MCF 10A (cell line): ENCODE results near the gene SYT14. TPM values are rescaled to one million over a fixed set of nuclear protein-coding genes. Genes with fewer than 3 reads are reported as not detected.
"Not testable (repeated sequence)": the region's sequence is repeated elsewhere in the genome, so short reads cannot be mapped to it uniquely, and the experiment has no call there.

Experiments used
- BruUV-seq: library from RNA; stranded (reverse); fragments of 400-500 nt; replicated peaks from 2 replicates; lab custom pipeline; 2021; lab: Mats Ljungman, UMichigan
- CTCF ChIA-PET: fragments of 300-600 bp; sonication (Branson Sonifier 250); formaldehyde crosslinking; extraction: SDS; loops from one replicate; lab custom pipeline; 2021; ENCODE audit warnings: antibody characterized with exemption, inconsistent platforms; lab: Yijun Ruan, JAX
- POLR2A ChIA-PET: fragments of 300-600, 350-650 bp; sonication (Branson Sonifier 250); formaldehyde crosslinking; extraction: SDS; loops from one replicate; lab custom pipeline; 2020; ENCODE audit warnings: antibody characterized with exemption, inconsistent platforms; lab: Yijun Ruan, JAX
- DNase-seq: peaks from one replicate; pipeline ENCODE4 v3.0.0-alpha.2; 2018; ENCODE audit not compliant: unreplicated experiment
- H3K27ac Mint-ChIP-seq: one replicate; pipeline ENCODE4 v1.8.0; 2022; ENCODE audit warnings: mild to moderate bottlenecking, low read depth, mixed read lengths; ENCODE audit not compliant: unreplicated experiment
- H3K27me3 Mint-ChIP-seq: one replicate; pipeline ENCODE4 v1.8.0; 2022; ENCODE audit warnings: mixed read lengths; ENCODE audit not compliant: insufficient read depth, unreplicated experiment
- H3K36me3 Mint-ChIP-seq: one replicate; pipeline ENCODE4 v1.8.0; 2022; ENCODE audit warnings: mild to moderate bottlenecking, moderate library complexity, mixed read lengths; ENCODE audit not compliant: insufficient read depth, unreplicated experiment
- H3K4me1 Mint-ChIP-seq: one replicate; pipeline ENCODE4 v1.8.0; 2022; ENCODE audit warnings: mixed read lengths; ENCODE audit not compliant: insufficient read depth, unreplicated experiment
- H3K4me3 Mint-ChIP-seq: one replicate; pipeline ENCODE4 v1.8.0; 2022; ENCODE audit warnings: mild to moderate bottlenecking, moderate library complexity, mixed read lengths; ENCODE audit not compliant: unreplicated experiment
- H3K9me3 Mint-ChIP-seq: one replicate; pipeline ENCODE4 v1.8.0; 2022; ENCODE audit warnings: mixed read lengths; ENCODE audit not compliant: unreplicated experiment
- intact Hi-C: fragments of 100-400 bp; cut with micrococcal nuclease; formaldehyde crosslinking; loops from 2 replicates; pipeline ENCODE4 v1.14.1; 2022
- total RNA-seq: library from RNA; stranded (reverse); gene quantifications from 2 replicates; pipeline ENCODE4 v1.2.3, GENCODE V29; 2022
- TF ChIP-seq, protein P1 (sequence below): fragments of 200-600 bp; IDR thresholded peaks from one replicate; pipeline ENCODE4 v1.8.0; 2022; ENCODE audit warnings: antibody characterized with exemption, mild to moderate bottlenecking; ENCODE audit not compliant: unreplicated experiment

SYT14 gene
- total RNA-seq, 1 experiment from 2014 or later: 0.79 TPM

GRCh38 chr1:210189426-210189825, 251.4 kb downstream of the SYT14 start:
- no peak overlapping the region for H3K4me3 Mint-ChIP-seq
- H3K9me3 Mint-ChIP-seq: no peaks in the 10 kb centered on the region
- POLR2A ChIA-PET: interaction anchor here (0.6 kb wide), 1 partner anchor 863 kb away, joined by 3 read pairs; no protein-coding TSS in a partner anchor
- no peaks in the 10 kb centered on the region for H3K4me1 Mint-ChIP-seq
- H3K36me3 Mint-ChIP-seq: no peaks in the 10 kb centered on the region
- CTCF ChIA-PET: interaction anchor here (0.6 to 1.1 kb wide), 4 partner anchors 8 to 120 kb away, joined by 3 read pairs; no protein-coding TSS in a partner anchor
- TF ChIP-seq, protein P1, sequence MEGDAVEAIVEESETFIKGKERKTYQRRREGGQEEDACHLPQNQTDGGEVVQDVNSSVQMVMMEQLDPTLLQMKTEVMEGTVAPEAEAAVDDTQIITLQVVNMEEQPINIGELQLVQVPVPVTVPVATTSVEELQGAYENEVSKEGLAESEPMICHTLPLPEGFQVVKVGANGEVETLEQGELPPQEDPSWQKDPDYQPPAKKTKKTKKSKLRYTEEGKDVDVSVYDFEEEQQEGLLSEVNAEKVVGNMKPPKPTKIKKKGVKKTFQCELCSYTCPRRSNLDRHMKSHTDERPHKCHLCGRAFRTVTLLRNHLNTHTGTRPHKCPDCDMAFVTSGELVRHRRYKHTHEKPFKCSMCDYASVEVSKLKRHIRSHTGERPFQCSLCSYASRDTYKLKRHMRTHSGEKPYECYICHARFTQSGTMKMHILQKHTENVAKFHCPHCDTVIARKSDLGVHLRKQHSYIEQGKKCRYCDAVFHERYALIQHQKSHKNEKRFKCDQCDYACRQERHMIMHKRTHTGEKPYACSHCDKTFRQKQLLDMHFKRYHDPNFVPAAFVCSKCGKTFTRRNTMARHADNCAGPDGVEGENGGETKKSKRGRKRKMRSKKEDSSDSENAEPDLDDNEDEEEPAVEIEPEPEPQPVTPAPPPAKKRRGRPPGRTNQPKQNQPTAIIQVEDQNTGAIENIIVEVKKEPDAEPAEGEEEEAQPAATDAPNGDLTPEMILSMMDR: no peak
- intact Hi-C loops: loop anchor here (2.0 kb wide), 1 partner anchor 43 kb away; the partner anchor contains the start of gene SERTAD4
- DNase-seq: no peak
- no peak overlapping the region for H3K27ac Mint-ChIP-seq
- no peaks in the 10 kb centered on the region for H3K27me3 Mint-ChIP-seq
- no TSS peak for BruUV-seq

DNA sequence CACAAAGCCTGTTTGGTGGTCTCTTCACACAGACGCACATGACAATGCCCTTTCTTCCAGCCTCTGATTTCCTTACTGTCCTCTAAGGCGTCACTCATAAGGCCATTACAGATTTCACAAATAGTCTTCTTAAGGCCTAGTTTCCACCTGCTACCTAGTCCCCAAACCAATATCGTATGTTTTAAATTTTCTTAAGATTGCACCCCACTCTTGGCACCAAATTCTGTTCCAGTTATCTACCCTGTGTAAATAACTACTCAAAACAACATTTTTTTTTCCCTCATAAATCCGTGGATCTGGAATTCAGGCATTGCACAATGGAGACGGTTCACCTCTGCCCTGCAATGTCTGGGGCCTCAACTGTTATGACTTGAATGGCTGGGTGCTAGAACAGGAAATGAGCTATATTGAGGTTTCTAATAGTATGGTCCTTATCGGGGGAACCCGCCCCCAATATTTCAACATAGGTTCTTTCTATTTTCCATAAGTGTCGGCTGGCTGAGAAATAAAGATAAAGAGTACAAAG, 257.7 kb downstream of the SYT14 start:
- CTCF ChIA-PET: no interaction called here
- Mint-ChIP-seq H3K9me3 (no peaks in the 10 kb centered on the region), H3K27ac (no peak overlapping the region), H3K27me3 (peaks cover 6% of the 10 kb centered on the region), H3K36me3 (no peaks in the 10 kb centered on the region), H3K4me1 (no peaks in the 10 kb centered on the region), H3K4me3 (no peak overlapping the region)
- DNase-seq: no peak
- intact Hi-C loops: no loop called here
- POLR2A ChIA-PET: no interaction called here
- TF ChIP-seq, protein P1: no peak
- BruUV-seq: no TSS peak

GRCh38 chr1:210196266-210196665, 258.2 kb downstream of the SYT14 start:
- H3K4me3 Mint-ChIP-seq, H3K36me3 Mint-ChIP-seq, intact Hi-C loops, POLR2A ChIA-PET, H3K27me3 Mint-ChIP-seq, H3K4me1 Mint-ChIP-seq, H3K9me3 Mint-ChIP-seq, DNase-seq, BruUV-seq, H3K27ac Mint-ChIP-seq: not testable (repeated sequence)
- CTCF ChIA-PET: interaction anchor here (1.3 kb wide), 2 partner anchors 15 to 114 kb away, joined by 5 to 6 read pairs; no protein-coding TSS in a partner anchor

DNA sequence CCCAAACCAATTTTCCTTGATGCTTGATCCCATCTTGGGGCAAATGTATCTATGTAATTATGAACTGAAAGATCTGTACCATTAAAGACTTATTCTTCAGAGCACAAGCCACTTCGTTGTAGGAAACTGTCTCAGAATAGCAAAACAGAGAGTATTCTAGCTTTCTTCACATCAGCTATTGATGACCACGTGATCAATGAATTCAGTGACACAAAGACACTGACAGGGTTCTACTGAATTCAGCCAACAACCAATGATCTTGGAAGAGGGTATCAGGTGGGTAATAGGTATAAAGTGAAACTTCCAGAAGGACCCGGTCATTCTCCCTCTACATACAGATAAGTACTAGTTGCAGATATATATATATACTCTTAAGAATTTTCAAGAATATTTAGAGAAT, 260.8 kb downstream of the SYT14 start:
- intact Hi-C loops: no loop called here

More for the DNA sequence above, 260.8 kb downstream of the SYT14 start:
- no TSS peak for BruUV-seq
- DNase-seq: no peak
- H3K4me3 Mint-ChIP-seq: no peak overlapping the region
- H3K27me3 Mint-ChIP-seq: peaks cover 6% of the 10 kb centered on the region
- H3K9me3 Mint-ChIP-seq: no peaks in the 10 kb centered on the region
- TF ChIP-seq, protein P1: no peak
- ChIA-PET CTCF (interaction anchor here (0.7 to 5.2 kb wide), 9 partner anchors 10 to 201 kb away, joined by 3 to 41 read pairs (median 3); no protein-coding TSS in a partner anchor), POLR2A (no interaction called here)
- no peak overlapping the region for H3K27ac Mint-ChIP-seq
- H3K36me3 Mint-ChIP-seq: no peaks in the 10 kb centered on the region
- peaks cover 6% of the 10 kb centered on the region for H3K4me1 Mint-ChIP-seq
